ENCODE measurements around the gene MTHFD1L.

DNA sequence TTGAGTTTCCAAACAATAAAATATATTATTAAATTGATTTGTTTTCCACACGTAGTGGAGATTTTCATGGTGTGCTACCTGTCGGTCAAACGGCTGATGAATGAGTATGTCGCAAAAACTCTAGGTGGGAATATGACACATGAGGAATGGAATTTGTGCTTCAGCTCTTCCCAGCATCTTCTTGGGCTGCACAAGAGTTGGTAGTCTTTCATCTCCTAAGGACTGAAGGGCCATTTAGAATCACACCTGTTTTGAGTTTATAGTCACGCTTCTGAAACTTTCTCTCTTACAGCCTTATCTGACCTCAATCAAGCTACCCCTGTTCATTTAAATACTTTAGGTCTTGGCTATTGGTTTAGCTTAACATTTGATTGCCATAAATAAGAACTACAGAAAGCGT, 216.6 kb downstream of the MTHFD1L start:
- TF ChIP-seq, protein P1, sequence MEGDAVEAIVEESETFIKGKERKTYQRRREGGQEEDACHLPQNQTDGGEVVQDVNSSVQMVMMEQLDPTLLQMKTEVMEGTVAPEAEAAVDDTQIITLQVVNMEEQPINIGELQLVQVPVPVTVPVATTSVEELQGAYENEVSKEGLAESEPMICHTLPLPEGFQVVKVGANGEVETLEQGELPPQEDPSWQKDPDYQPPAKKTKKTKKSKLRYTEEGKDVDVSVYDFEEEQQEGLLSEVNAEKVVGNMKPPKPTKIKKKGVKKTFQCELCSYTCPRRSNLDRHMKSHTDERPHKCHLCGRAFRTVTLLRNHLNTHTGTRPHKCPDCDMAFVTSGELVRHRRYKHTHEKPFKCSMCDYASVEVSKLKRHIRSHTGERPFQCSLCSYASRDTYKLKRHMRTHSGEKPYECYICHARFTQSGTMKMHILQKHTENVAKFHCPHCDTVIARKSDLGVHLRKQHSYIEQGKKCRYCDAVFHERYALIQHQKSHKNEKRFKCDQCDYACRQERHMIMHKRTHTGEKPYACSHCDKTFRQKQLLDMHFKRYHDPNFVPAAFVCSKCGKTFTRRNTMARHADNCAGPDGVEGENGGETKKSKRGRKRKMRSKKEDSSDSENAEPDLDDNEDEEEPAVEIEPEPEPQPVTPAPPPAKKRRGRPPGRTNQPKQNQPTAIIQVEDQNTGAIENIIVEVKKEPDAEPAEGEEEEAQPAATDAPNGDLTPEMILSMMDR (IDR thresholded peaks at IDR 0.05): no peak
- no peak for TF ChIP-seq EP300 (IDR thresholded peaks at IDR 0.05)
